ENCODE measurements around the gene THUMPD3. TPM values are rescaled to one million over a fixed set of nuclear protein-coding genes. Genes with fewer than 3 reads are reported as not detected.
A peak's percentile ranks its signal among the peaks of the same experiment; 100 is the strongest.

THUMPD3 gene
- total and polyA plus RNA-seq, 9 of the 15 experiments (the other 6 are each of a cell fraction or from before 2014, with no cell fraction given), result 58.3 to 132 (median 113) TPM

- peaks cover 37% of the 10 kb centered on the region for H3K79me2 ChIP-seq (ENCODE audit: control insufficient read depth, insufficient read depth, low read length)
- CTCF ChIA-PET (ENCODE audit: low intra/inter-chr PET ratio), result no interaction called here
- no TSS peak for BruUV-seq (replicated peaks)
- TF ChIP-seq TCF15 (CRISPR knock-in tag; IDR thresholded peaks at IDR 0.05) (no peak), HMGN3 (IDR thresholded peaks at IDR 0.05; ENCODE audit: borderline replicate concordance, extremely low read depth, insufficient read length, low read depth, low read length) (no peak), ZEB2 (IDR thresholded peaks at IDR 0.05) (no peak), TCF7 (IDR thresholded peaks at IDR 0.05; ENCODE audit: borderline replicate concordance) (no peak), RCOR1 (IDR thresholded peaks at IDR 0.05; ENCODE audit: borderline replicate concordance in 1 of 2, low read depth in 2 of 2, low read length in 2 of 2) (no peak), L3MBTL2 (IDR thresholded peaks at IDR 0.05) (no peak), PPARD (CRISPR knock-in tag; IDR thresholded peaks at IDR 0.05) (no peak), PHB (CRISPR knock-in tag; IDR thresholded peaks at IDR 0.05) (no peak), EP300 (IDR thresholded peaks at IDR 0.05; ENCODE audit: low read length) (no peak), ZNF24 (IDR thresholded peaks at IDR 0.05) (no peak), MLX (CRISPR knock-in tag; conservative IDR thresholded peaks at IDR 0.05) (no peak), RNF219 (CRISPR knock-in tag; IDR thresholded peaks at IDR 0.05) (no peak), ZNF280B (CRISPR knock-in tag; IDR thresholded peaks at IDR 0.05) (no peak), PHF21A (IDR thresholded peaks at IDR 0.05; ENCODE audit: borderline replicate concordance, low read depth) (no peak), POLR2H (tag; IDR thresholded peaks at IDR 0.05; ENCODE audit: low read depth) (peak; percentile 60; the same call in 1 of the 2 replicates), MTA1 (IDR thresholded peaks at IDR 0.05; ENCODE audit: borderline replicate concordance) (no peak), ZNF324 (CRISPR knock-in tag; IDR thresholded peaks at IDR 0.05) (no peak), KLF1 (tag; IDR thresholded peaks at IDR 0.05) (no peak), GABPB1 (CRISPR knock-in tag; IDR thresholded peaks at IDR 0.05) (no peak)
These were observed 23.9 kb downstream of the THUMPD3 start for GRCh38 chr3:9386501-9387321.

More at GRCh38 chr3:9386501-9387321, 23.9 kb downstream of the THUMPD3 start:
- ATAC-seq, result peak; percentile 10
- in situ Hi-C loops (cut with MboI), result no loop called here
- intact Hi-C loops (cut with micrococcal nuclease), result loop anchor here (5.0 kb wide), 1 partner anchor 36 kb away; no protein-coding TSS in a partner anchor
- peak overlapping the region; percentile 27; the same call in 2 of the 3 replicates for H3K27ac ChIP-seq (ENCODE audit: extremely low read depth, low read depth, low read length)
- H3K4me2 ChIP-seq (ENCODE audit: insufficient read depth, low read length), result no peak overlapping the region
- H4K20me1 ChIP-seq (replicated peaks; ENCODE audit: control insufficient read depth, insufficient read depth, low read length), result no peaks in the 10 kb centered on the region
- no peaks in the 10 kb centered on the region for H3K4me1 ChIP-seq (replicated peaks in 1 of 2; ENCODE audit: control insufficient read depth in 2 of 2, insufficient read depth in 2 of 2, low read length in 2 of 2)
- POLR2A ChIA-PET, result interaction anchor here (0.7 to 1.4 kb wide), 4 partner anchors 9 to 23 kb away, joined by 3 to 24 read pairs (median 4); partner anchors contain the start of gene THUMPD3
- H2AFZ ChIP-seq (ENCODE audit: low read depth, low read length), result no peak overlapping the region
- peaks cover 95% of the 10 kb centered on the region for H3K36me3 ChIP-seq (ENCODE audit: control insufficient read depth, insufficient read depth, low read length)
- no peak overlapping the region for H3K4me3 ChIP-seq
- 80% methylated on average over 1 of the region's 1 CpG for WGBS (ENCODE audit: insufficient coverage, low coverage, missing lambda C conversion rate)
- DNase-seq (ENCODE audit: extremely low read depth in 1 of 4, low spot score in 3 of 4), result no peak
- H3K9ac ChIP-seq (ENCODE audit: insufficient read depth in 1 of 2, low read depth in 2 of 2, low read length in 2 of 2), result no peak overlapping the region
- H3K9me3 ChIP-seq (replicated peaks; ENCODE audit: control insufficient read depth, insufficient read depth, low read depth, low read length), result no peaks in the 10 kb centered on the region
- no peaks in the 10 kb centered on the region for H3K9me1 ChIP-seq (ENCODE audit: control insufficient read depth, insufficient read depth, low read length)
- no peaks in the 10 kb centered on the region for H3K27me3 ChIP-seq (ENCODE audit: control insufficient read depth in 2 of 2, insufficient read depth in 2 of 2, low read length in 2 of 2)
- FAIRE-seq, result no peak
